ENCODE results near the gene CHST7. TPM values are rescaled to one million over a fixed set of nuclear protein-coding genes. Genes with fewer than 3 reads are reported as not detected.

Gene CHST7
- total and polyA plus RNA-seq, 10 of the 15 experiments (the other 5 are each of a cell fraction or from before 2014, with no cell fraction given) = 0.58 to 11.0 (median 5.4) TPM

- peak; percentile 43 for TF ChIP-seq LARP7 (IDR thresholded peaks at IDR 0.05)
- no peak for TF ChIP-seq MXI1 (IDR thresholded peaks at IDR 0.05; ENCODE audit: low read depth, low read length)
- TF ChIP-seq E2F8 (IDR thresholded peaks at IDR 0.05; ENCODE audit: low read depth, partially characterized antibody) = no peak
- TF ChIP-seq ZNF592 (IDR thresholded peaks at IDR 0.05) = no peak
- TF ChIP-seq CEBPB (IDR thresholded peaks at IDR 0.05; ENCODE audit: borderline replicate concordance in 1 of 2, low read depth in 2 of 2, low read length in 2 of 2) = no peak
- no peak for TF ChIP-seq CREM (IDR thresholded peaks at IDR 0.05; ENCODE audit: low read depth)
- no peak for TF ChIP-seq GATAD2B (conservative IDR thresholded peaks at IDR 0.05; ENCODE audit: low read depth)
- TF ChIP-seq SMARCA5 (IDR thresholded peaks at IDR 0.05) = no peak
- no peak for TF ChIP-seq HSF1 (IDR thresholded peaks at IDR 0.05; ENCODE audit: low read depth, low read length)
- TF ChIP-seq NR2C2 (IDR thresholded peaks at IDR 0.05; ENCODE audit: borderline replicate concordance, control insufficient read depth, insufficient read length, low read depth) = no peak
- TF ChIP-seq GABPA (IDR thresholded peaks at IDR 0.05; ENCODE audit: low read depth) = no peak
- TF ChIP-seq SMAD5 (IDR thresholded peaks at IDR 0.05; ENCODE audit: low read depth) = no peak
- no peak for TF ChIP-seq ZBTB33 (IDR thresholded peaks at IDR 0.05)
- no peak for TF ChIP-seq CHD4 (IDR thresholded peaks at IDR 0.05)
- no peak for TF ChIP-seq HCFC1 (IDR thresholded peaks at IDR 0.05; ENCODE audit: low read length)
- TF ChIP-seq NR2F1 (conservative IDR thresholded peaks at IDR 0.05) = no peak
- no peak for TF ChIP-seq MTA2 (IDR thresholded peaks at IDR 0.05; ENCODE audit: low read depth)
- TF ChIP-seq ESRRA (IDR thresholded peaks at IDR 0.05; ENCODE audit: low read length) = no peak
- no peak for TF ChIP-seq CBFB (IDR thresholded peaks at IDR 0.05; ENCODE audit: low read depth)
- TF ChIP-seq ZBED1 (IDR thresholded peaks at IDR 0.05; ENCODE audit: borderline replicate concordance) = no peak
Observed at GRCh38 chrX:46574774-46575381, 1.3 kb downstream of the CHST7 start (continued).

All from GM12878 (cell line).